PFSK-1 (cell line): ENCODE results near the gene ISCA2.

Experiments used
- POLR2AphosphoS5 ChIP-seq: IDR thresholded peaks from 2 replicates; pipeline ENCODE4 v1.6.1; 2012; ENCODE audit warnings: low read depth, mild to moderate bottlenecking, control low read depth, low read length, moderate library complexity
- TAF1 ChIP-seq: IDR thresholded peaks from 2 replicates; pipeline ENCODE4 v1.6.1; 2012; ENCODE audit warnings: low read length, control low read depth, borderline replicate concordance; ENCODE audit not compliant: insufficient read depth
- TF ChIP-seq, protein P1 (sequence below), 2 experiments: IDR thresholded peaks; 2 replicates each; pipeline versions ENCODE4 v1.6.1 to v1.8.0; 2011 to 2012; ENCODE audit warnings: low read depth in 2 of 2, low read length in 2 of 2, control low read depth in 1 of 2, inconsistent platforms in 1 of 2, mild to moderate bottlenecking in 1 of 2, moderate library complexity in 1 of 2; ENCODE audit not compliant: insufficient read depth in 1 of 2

DNA sequence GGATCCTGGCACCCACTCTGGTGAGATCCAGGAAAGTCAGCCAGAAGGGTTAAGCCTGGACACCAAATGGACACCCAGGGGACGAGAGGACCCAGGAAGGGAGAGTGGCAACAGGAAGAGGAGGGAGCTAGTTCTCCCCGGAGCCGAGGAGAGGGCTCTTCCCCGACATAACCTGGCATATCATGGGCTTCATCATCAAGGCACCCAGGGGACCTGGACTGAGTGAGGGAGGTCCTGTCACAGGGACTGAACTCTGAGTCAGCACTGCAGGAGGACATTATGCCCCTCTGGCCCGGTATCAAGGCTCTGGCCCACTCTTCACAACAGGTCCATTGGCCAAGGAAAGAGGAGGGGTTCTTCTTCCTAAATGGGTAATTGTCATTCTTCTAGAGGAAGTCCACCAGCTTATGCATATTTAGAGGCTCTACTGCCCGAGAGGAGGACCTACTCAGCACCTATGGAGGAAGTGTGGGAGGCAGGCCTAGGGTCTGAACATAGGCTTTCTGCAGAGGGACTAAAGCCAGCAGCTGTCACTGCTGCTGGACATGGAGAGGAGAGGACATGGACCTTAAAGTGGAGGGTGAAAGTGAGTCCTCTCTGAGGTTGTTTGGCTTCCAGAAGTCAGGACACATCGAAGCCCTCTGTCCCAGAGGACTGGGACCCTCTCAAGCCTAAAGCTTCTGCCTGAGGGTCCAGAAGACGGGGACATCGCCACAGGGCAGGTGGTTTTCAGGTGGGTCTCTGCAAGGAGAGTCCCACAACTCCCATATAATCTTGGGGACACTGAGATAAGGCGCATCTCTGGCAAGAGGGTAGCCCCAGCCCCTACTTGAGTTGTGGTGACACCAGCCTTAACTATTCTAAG lies 18.6 kb downstream of the ISCA2 start:
- TF ChIP-seq POLR2AphosphoS5 (no peak), TAF1 (no peak)
- TF ChIP-seq, protein P1, sequence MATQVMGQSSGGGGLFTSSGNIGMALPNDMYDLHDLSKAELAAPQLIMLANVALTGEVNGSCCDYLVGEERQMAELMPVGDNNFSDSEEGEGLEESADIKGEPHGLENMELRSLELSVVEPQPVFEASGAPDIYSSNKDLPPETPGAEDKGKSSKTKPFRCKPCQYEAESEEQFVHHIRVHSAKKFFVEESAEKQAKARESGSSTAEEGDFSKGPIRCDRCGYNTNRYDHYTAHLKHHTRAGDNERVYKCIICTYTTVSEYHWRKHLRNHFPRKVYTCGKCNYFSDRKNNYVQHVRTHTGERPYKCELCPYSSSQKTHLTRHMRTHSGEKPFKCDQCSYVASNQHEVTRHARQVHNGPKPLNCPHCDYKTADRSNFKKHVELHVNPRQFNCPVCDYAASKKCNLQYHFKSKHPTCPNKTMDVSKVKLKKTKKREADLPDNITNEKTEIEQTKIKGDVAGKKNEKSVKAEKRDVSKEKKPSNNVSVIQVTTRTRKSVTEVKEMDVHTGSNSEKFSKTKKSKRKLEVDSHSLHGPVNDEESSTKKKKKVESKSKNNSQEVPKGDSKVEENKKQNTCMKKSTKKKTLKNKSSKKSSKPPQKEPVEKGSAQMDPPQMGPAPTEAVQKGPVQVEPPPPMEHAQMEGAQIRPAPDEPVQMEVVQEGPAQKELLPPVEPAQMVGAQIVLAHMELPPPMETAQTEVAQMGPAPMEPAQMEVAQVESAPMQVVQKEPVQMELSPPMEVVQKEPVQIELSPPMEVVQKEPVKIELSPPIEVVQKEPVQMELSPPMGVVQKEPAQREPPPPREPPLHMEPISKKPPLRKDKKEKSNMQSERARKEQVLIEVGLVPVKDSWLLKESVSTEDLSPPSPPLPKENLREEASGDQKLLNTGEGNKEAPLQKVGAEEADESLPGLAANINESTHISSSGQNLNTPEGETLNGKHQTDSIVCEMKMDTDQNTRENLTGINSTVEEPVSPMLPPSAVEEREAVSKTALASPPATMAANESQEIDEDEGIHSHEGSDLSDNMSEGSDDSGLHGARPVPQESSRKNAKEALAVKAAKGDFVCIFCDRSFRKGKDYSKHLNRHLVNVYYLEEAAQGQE (IDR thresholded peaks at IDR 0.05; ENCODE audit: insufficient read depth in 1 of 2, low read depth in 2 of 2, low read length in 2 of 2), result no peak
